ENCODE measurements around the gene SDCBP2. TPM values are rescaled to one million over a fixed set of nuclear protein-coding genes. Genes with fewer than 3 reads are reported as not detected.

SDCBP2 gene
- total and polyA plus RNA-seq, 2 of the 4 experiments (the other 2 are of a cell fraction): 0.54 to 1.3 TPM

- no peak overlapping the region for H2BK20ac ChIP-seq (ENCODE audit: low read depth, low read length)
- H3K27me3 ChIP-seq (ENCODE audit: control insufficient read depth, insufficient read depth, low read length): no peaks in the 10 kb centered on the region
- no peak overlapping the region for H4K5ac ChIP-seq (ENCODE audit: low read depth, low read length)
- no peak overlapping the region for H3K56ac ChIP-seq (ENCODE audit: extremely low read depth, insufficient read depth, low read length)
- ATAC-seq (ENCODE audit: low read depth) (no peak), DNase-seq (no peak)
- H4K20me1 ChIP-seq (ENCODE audit: insufficient read depth, low read length): peaks cover 21% of the 10 kb centered on the region
- no peak overlapping the region for H2AFZ ChIP-seq (replicated peaks; ENCODE audit: low read length, poor library complexity)
- H3K4me1 ChIP-seq (ENCODE audit: control insufficient read depth, insufficient read depth, low read length): peaks cover 2% of the 10 kb centered on the region; the same call in 1 of the 2 replicates
- no peak overlapping the region for H3K27ac ChIP-seq (ENCODE audit: insufficient read depth, low read length)
- peaks cover 14% of the 10 kb centered on the region for H3K9me1 ChIP-seq (ENCODE audit: insufficient read depth, low read length)
- no peak overlapping the region for H4K91ac ChIP-seq (ENCODE audit: insufficient read depth, low read depth, low read length)
- H2BK120ac ChIP-seq (ENCODE audit: low read depth, low read length): no peak overlapping the region
- no peak overlapping the region for H4K8ac ChIP-seq (ENCODE audit: low read depth in 2 of 2, low read length in 2 of 2)
- no peaks in the 10 kb centered on the region for H3K9me3 ChIP-seq (ENCODE audit: control insufficient read depth, insufficient read depth, low read length)
- ChIA-PET CTCF (no interaction called here), POLR2A (ENCODE audit: unreplicated experiment) (no interaction called here)
- no peak overlapping the region for H2BK5ac ChIP-seq (ENCODE audit: low read depth, low read length, poor library complexity, severe bottlenecking)
- no peak overlapping the region for H3K18ac ChIP-seq (ENCODE audit: low read depth, low read length)
- no peak for TF ChIP-seq FOS (IDR thresholded peaks at IDR 0.05; ENCODE audit: low read depth, low read length)
- no peak for TF ChIP-seq BHLHE40 (IDR thresholded peaks at IDR 0.05; ENCODE audit: low read depth, low read length)
- no peak for TF ChIP-seq RAD21 (IDR thresholded peaks at IDR 0.05; ENCODE audit: low read length)
- no peak for TF ChIP-seq POLR2A (IDR thresholded peaks at IDR 0.05; ENCODE audit: low read depth, low read length)
- TF ChIP-seq SMC3 (IDR thresholded peaks at IDR 0.05; ENCODE audit: low read depth, low read length): no peak
- TF ChIP-seq MAFK (IDR thresholded peaks at IDR 0.05; ENCODE audit: low read depth, low read length): no peak
- TF ChIP-seq RFX5 (IDR thresholded peaks at IDR 0.05; ENCODE audit: low read depth, low read length): no peak
- no peak for TF ChIP-seq MAZ (IDR thresholded peaks at IDR 0.05; ENCODE audit: borderline replicate concordance, low read depth, low read length)
- no peak for TF ChIP-seq CTCF (conservative IDR thresholded peaks at IDR 0.05; ENCODE audit: low read depth, low read length)
- no peak for TF ChIP-seq CHD1 (IDR thresholded peaks at IDR 0.05; ENCODE audit: low read depth, low read length)
- TF ChIP-seq USF2 (IDR thresholded peaks at IDR 0.05; ENCODE audit: low read depth, low read length): no peak
- TF ChIP-seq RCOR1 (IDR thresholded peaks at IDR 0.05; ENCODE audit: insufficient replicate concordance, low read length): no peak
- TF ChIP-seq MXI1 (IDR thresholded peaks at IDR 0.05; ENCODE audit: borderline replicate concordance, low read depth, low read length): no peak
- no peak for TF ChIP-seq CEBPB (IDR thresholded peaks at IDR 0.05; ENCODE audit: low read depth, low read length)
- TF ChIP-seq, protein P1, sequence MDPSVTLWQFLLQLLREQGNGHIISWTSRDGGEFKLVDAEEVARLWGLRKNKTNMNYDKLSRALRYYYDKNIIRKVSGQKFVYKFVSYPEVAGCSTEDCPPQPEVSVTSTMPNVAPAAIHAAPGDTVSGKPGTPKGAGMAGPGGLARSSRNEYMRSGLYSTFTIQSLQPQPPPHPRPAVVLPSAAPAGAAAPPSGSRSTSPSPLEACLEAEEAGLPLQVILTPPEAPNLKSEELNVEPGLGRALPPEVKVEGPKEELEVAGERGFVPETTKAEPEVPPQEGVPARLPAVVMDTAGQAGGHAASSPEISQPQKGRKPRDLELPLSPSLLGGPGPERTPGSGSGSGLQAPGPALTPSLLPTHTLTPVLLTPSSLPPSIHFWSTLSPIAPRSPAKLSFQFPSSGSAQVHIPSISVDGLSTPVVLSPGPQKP (IDR thresholded peaks at IDR 0.05; ENCODE audit: borderline replicate concordance, low read depth, low read length): no peak
- in situ Hi-C loops (cut with MboI; ENCODE audit: low sequenced_read_pairs) (no loop called here), dilution Hi-C loops (cut with HindIII; ENCODE audit: low sequenced_read_pairs, unreplicated experiment) (no loop called here), intact Hi-C loops (cut with micrococcal nuclease) (no loop called here)
- H3K14ac ChIP-seq (replicated peaks; ENCODE audit: low read depth, low read length): no peak overlapping the region
- no peak overlapping the region for H2AK5ac ChIP-seq (ENCODE audit: low read depth, low read length)
- H2AK9ac ChIP-seq (replicated peaks; ENCODE audit: low read depth, low read length, poor library complexity): no peak overlapping the region
- no TSS peak for BruUV-seq (replicated peaks)
- H2BK15ac ChIP-seq (ENCODE audit: low read depth, low read length): no peak overlapping the region
- H3K4ac ChIP-seq (ENCODE audit: low read depth, low read length): no peak overlapping the region
- H3K4me3 ChIP-seq (ENCODE audit: insufficient read depth, low read depth, low read length): no peak overlapping the region
- H3K4me2 ChIP-seq (ENCODE audit: low read depth, low read length): no peak overlapping the region
- no peaks in the 10 kb centered on the region for H3K36me3 ChIP-seq (ENCODE audit: control insufficient read depth, insufficient read depth, low read length)
- H3K23ac ChIP-seq (ENCODE audit: low read depth, low read length): no peak overlapping the region
- peaks cover 2 to 10% of the 10 kb centered on the region in 2 experiments; a peak in 2 of 4 replicates for H3K79me1 ChIP-seq (ENCODE audit: low read depth in 1 of 2, low read length in 2 of 2)
- no CpG with 5 or more reads among the region's 11 CpGs for WGBS, 2 experiments (ENCODE audit: extremely low coverage in 2 of 2, insufficient read length in 1 of 2)
- H3K9ac ChIP-seq (ENCODE audit: low read depth, low read length): no peak overlapping the region
Measured at GRCh38 chr20:1287787-1288569, 41.0 kb downstream of the SDCBP2 start.

Measured in IMR-90 (cell line).